Stomach (tissue), 9 donors: ENCODE measurements around the gene MRPL55. TPM values are rescaled to one million over a fixed set of nuclear protein-coding genes. Genes with fewer than 3 reads are reported as not detected.

Experiments
- DNase-seq, 2 donors: peaks; one replicate each; pipeline versions ENCODE4 v3.0.0 to v3.0.0-alpha.2; 2013 to 2019
- H3K27ac ChIP-seq, 5 donors: fragments of 200-600 bp in 4 of 5; sonication (generic) in 4 of 5; one replicate each; pipeline ENCODE4 v1.5.1; 2013 to 2019; ENCODE audit warnings: mild to moderate bottlenecking in 1 of 5, moderate library complexity in 1 of 5
- H3K27me3 ChIP-seq, 3 donors: fragments of 200-600 bp; sonication (generic); one replicate each; pipeline ENCODE4 v1.5.1; 2017 to 2019; ENCODE audit warnings: mixed run types in 1 of 3
- H3K36me3 ChIP-seq, 4 donors: fragments of 200-600 bp; sonication (generic); 1 replicate in 3 of 4; 2 replicates in 1 of 4; pipeline ENCODE4 v1.5.1; 2016 to 2019
- H3K4me1 ChIP-seq, 4 donors: fragments of 200-600 bp; sonication (generic); one replicate each; pipeline ENCODE4 v1.5.1; 2016 to 2019
- H3K4me3 ChIP-seq, 4 donors: fragments of 200-600 bp; sonication (generic) in 3 of 4; one replicate each; pipeline ENCODE4 v1.5.1; 2016 to 2019; ENCODE audit warnings: mild to moderate bottlenecking in 1 of 4
- H3K9me3 ChIP-seq, 4 donors: fragments of 200-600 bp; sonication (generic); one replicate each; pipeline ENCODE4 v1.5.1; 2016 to 2019
- EP300 ChIP-seq: sonication (generic); formaldehyde crosslinking; IDR thresholded peaks from one replicate; pipeline ENCODE4 v1.6.1; 2017; ENCODE audit warnings: antibody characterized with exemption
- POLR2A ChIP-seq, 4 donors: fragments of 450-650 bp; IDR thresholded peaks; one replicate each; pipeline ENCODE4 v1.6.1; 2016; ENCODE audit warnings: antibody characterized with exemption in 4 of 4, control low read depth in 2 of 4, mild to moderate bottlenecking in 1 of 4, moderate library complexity in 1 of 4
- POLR2AphosphoS5 ChIP-seq, 3 donors: sonication (generic); formaldehyde crosslinking; IDR thresholded peaks; one replicate each; pipeline ENCODE4 v1.6.1; 2016; ENCODE audit warnings: antibody characterized with exemption in 3 of 3
- WGBS, 5 donors: extraction: QIAGEN DNeasy Blood & Tissue Kit in 3 of 5; methylation state at CpG; one replicate each; pipeline versions ENCODE4 v1.1.5 to v1.1.7; 2013 to 2018; 5-methylcytosine and 5-hydroxymethylcytosine counted together
- intact Hi-C: fragments of 100-400 bp; cut with DNase I; formaldehyde crosslinking; loops from one replicate; pipeline ENCODE4 v1.15.1; 2023; ENCODE audit warnings: low total_unique reads
- polyA plus RNA-seq, 3 donors: library from polyadenylated mRNA; stranded (reverse); fragments of 200-250 nt; gene quantifications; one replicate each; pipeline ENCODE4 v1.2.3, GENCODE V29; 2013
- total RNA-seq, 5 donors: library from RNA; depleted of rRNA; stranded (reverse); fragments of >200 nt; gene quantifications; one replicate each; pipeline versions ENCODE4 v1.1.0 to v1.2.3, GENCODE V29; 2014 to 2016
- TF ChIP-seq, protein P1 (sequence below), 7 experiments: fragments of 450-650 bp in 4 of 7; fragments of 200-600 bp in 3 of 7; sonication (generic) in 3 of 7; IDR thresholded peaks; one replicate each; pipeline ENCODE4 v1.5.1; 2016 to 2019; ENCODE audit warnings: antibody characterized with exemption in 7 of 7, control low read depth in 2 of 7, mild to moderate bottlenecking in 1 of 7
- donor health status: healthy with polysubstance abuse.
- donor health status: Bipolar disorder and iron deficiency.
- donor health status: healthy.

Gene MRPL55
- total and polyA plus RNA-seq, 8 donors: 18.7 to 158 (median 100) TPM

DNA sequence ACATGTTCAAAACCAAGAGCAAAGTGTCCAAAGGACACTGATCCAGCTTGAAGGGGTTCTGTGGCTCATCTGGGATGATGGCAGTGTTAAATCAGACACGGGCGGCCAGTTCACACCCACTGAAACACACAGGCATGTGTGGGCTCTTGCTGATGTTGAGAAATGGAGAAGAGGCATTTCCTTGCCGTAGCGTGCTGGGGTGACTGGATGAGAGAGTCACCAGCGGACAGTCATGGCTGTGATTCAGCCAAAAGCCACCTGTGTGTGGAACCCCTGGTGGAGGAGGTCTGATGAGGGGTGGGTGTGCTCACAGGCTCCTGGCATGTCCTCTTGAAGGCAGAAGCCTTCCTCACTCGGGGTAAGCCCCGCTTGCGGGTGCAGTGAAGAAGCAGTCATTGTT, 13.2 kb downstream of the MRPL55 start:
- 91 to 94% (median 93%) methylated on average over 8 of the region's 8 CpGs for whole genome bisulfite sequencing, 5 donors
- intact Hi-C loops: loop anchor here (10.0 kb wide), 1 partner anchor 49 kb away; the partner anchor contains the start of genes GJC2 and GUK1
- TF ChIP-seq EP300 (no peak), POLR2A (IDR thresholded peaks at IDR 0.05) (no peak), POLR2AphosphoS5 (IDR thresholded peaks at IDR 0.05) (no peak)
- peaks cover 19 to 66% (median 58%) of the 10 kb centered on the region in 4 donors for H3K4me1 ChIP-seq
- DNase-seq: no peak
- H3K36me3 ChIP-seq: peaks cover 49 to 74% (median 59%) of the 10 kb centered on the region in 4 donors
- no peak overlapping the region for H3K27ac ChIP-seq
- peaks cover 0 to 13% (median 8%) of the 10 kb centered on the region in 4 donors for H3K9me3 ChIP-seq
- H3K4me3 ChIP-seq: no peak overlapping the region
- no peaks in the 10 kb centered on the region for H3K27me3 ChIP-seq

DNA sequence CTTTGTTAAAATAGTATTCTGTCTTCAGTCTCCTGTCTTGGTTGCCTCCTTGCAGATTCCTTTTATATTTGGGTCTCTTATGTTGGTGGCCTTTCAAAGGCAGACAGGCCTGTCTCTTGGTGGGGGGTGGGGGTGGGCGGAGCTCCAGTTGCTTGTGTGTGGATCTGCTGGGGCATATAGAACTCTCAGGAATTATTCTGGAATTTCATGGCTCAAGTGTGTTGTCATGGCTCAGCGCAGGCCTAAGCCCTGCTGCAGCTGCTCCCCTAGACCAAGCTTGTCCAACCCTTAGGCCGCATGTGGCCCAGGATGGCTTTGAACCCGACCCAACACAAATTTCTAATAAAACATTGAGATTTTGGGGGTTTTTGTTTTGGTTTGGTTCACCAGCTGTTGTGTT, 13.9 kb downstream of the MRPL55 start:
- H3K27me3 ChIP-seq: no peaks in the 10 kb centered on the region
- H3K9me3 ChIP-seq: peaks cover 0 to 13% (median 8%) of the 10 kb centered on the region in 4 donors
- no peak for TF ChIP-seq POLR2AphosphoS5 (IDR thresholded peaks at IDR 0.05)
- TF ChIP-seq, protein P1, sequence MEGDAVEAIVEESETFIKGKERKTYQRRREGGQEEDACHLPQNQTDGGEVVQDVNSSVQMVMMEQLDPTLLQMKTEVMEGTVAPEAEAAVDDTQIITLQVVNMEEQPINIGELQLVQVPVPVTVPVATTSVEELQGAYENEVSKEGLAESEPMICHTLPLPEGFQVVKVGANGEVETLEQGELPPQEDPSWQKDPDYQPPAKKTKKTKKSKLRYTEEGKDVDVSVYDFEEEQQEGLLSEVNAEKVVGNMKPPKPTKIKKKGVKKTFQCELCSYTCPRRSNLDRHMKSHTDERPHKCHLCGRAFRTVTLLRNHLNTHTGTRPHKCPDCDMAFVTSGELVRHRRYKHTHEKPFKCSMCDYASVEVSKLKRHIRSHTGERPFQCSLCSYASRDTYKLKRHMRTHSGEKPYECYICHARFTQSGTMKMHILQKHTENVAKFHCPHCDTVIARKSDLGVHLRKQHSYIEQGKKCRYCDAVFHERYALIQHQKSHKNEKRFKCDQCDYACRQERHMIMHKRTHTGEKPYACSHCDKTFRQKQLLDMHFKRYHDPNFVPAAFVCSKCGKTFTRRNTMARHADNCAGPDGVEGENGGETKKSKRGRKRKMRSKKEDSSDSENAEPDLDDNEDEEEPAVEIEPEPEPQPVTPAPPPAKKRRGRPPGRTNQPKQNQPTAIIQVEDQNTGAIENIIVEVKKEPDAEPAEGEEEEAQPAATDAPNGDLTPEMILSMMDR (IDR thresholded peaks at IDR 0.05): no peak
- no peak for TF ChIP-seq POLR2A (IDR thresholded peaks at IDR 0.05)
- TF ChIP-seq EP300: no peak
- peaks cover 27 to 71% (median 61%) of the 10 kb centered on the region in 4 donors for H3K4me1 ChIP-seq
- intact Hi-C loops: loop anchor here (10.0 kb wide), 1 partner anchor 50 kb away; the partner anchor contains the start of genes GJC2 and GUK1
- 97 to 98% (median 98%) methylated on average over 4 of the region's 4 CpGs for WGBS, 5 donors
- DNase-seq: peak in 1 of 2 donors; percentile 7
- H3K4me3 ChIP-seq: no peak overlapping the region
- H3K27ac ChIP-seq: no peak overlapping the region
- peaks cover 41 to 72% (median 52%) of the 10 kb centered on the region in 4 donors for H3K36me3 ChIP-seq

GRCh38 chr1:228094432-228095016, 14.6 kb downstream of the MRPL55 start:
- WGBS, 5 donors: 87 to 98% (median 89%) methylated on average over 13 of the region's 13 CpGs
- H3K27me3 ChIP-seq: no peaks in the 10 kb centered on the region
- TF ChIP-seq POLR2AphosphoS5 (IDR thresholded peaks at IDR 0.05) (no peak), POLR2A (IDR thresholded peaks at IDR 0.05) (no peak), EP300 (no peak)
- TF ChIP-seq, protein P1 (IDR thresholded peaks at IDR 0.05): no peak
- H3K9me3 ChIP-seq: peaks cover 0 to 13% (median 8%) of the 10 kb centered on the region in 4 donors
- intact Hi-C loops: loop anchor here (10.0 kb wide), 1 partner anchor 50 kb away; the partner anchor contains the start of genes GJC2 and GUK1
- H3K27ac ChIP-seq: no peak overlapping the region
- H3K4me3 ChIP-seq: no peak overlapping the region
- peaks cover 33 to 77% (median 67%) of the 10 kb centered on the region in 4 donors for H3K4me1 ChIP-seq
- peak in 1 of 2 donors; percentile 5 for DNase-seq
- H3K36me3 ChIP-seq: peaks cover 35 to 70% (median 45%) of the 10 kb centered on the region in 4 donors

DNA sequence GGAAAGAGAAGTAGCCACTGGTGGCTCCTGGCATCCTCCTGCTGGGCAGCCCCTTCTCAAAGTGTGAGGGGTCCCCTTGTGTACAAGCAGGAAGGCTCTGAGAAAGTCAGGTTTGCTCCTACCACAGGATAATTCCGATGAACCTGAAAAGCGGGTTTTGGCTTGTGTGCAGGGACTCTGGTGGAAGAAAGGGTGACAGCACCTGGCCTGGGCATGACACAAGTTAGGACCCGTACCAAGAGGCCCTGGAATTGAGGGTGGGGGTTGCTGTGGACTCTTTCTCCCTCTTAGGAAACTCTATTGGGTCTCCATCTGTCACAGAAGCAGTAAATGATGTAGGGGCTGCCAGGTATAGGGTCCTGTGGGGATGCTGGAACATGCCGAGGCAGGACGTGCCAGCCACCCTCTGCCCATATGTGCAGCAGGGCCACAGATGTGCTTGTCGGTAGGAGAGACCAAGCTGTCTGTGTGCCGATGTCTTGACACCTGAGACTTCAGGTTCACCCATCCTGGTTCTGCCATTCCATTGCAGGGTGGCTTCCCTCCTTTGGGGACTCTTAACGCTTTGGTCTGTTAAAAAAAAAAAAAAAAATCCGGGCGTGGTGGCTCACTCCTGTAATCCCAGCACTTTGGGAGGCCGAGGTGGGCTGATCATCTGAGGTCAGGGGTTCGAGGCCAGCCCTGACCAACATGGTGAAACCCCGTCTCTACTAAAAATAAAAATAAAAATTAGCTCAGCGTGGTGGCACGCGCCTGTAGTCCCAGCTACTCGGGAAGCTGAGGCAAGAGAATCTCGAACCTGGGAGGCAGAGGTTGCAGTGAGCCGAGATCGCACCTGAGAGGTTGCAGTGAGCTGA, 15.8 kb downstream of the MRPL55 start:
- H3K27me3 ChIP-seq: no peaks in the 10 kb centered on the region
- H3K27ac ChIP-seq: no peak overlapping the region
- peaks cover 22 to 67% (median 40%) of the 10 kb centered on the region in 4 donors for H3K36me3 ChIP-seq
- H3K4me1 ChIP-seq: peaks cover 46 to 85% (median 78%) of the 10 kb centered on the region in 4 donors
- intact Hi-C loops: loop anchor here (10.0 kb wide), 1 partner anchor 52 kb away; the partner anchor contains the start of genes GJC2 and GUK1
- DNase-seq: peak in 1 of 2 donors; percentile 21
- 87 to 89% (median 88%) methylated on average over 20 of the region's 20 CpGs for WGBS, 5 donors
- no peak overlapping the region for H3K4me3 ChIP-seq
- H3K9me3 ChIP-seq: peaks cover 0 to 13% (median 8%) of the 10 kb centered on the region in 4 donors
- TF ChIP-seq, protein P1 (IDR thresholded peaks at IDR 0.05): no peak
- TF ChIP-seq EP300 (no peak), POLR2AphosphoS5 (IDR thresholded peaks at IDR 0.05) (no peak), POLR2A (IDR thresholded peaks at IDR 0.05) (no peak)
